HG02623 (cell line): ENCODE results near the gene SGF29.
"Not testable (repeated sequence)": the region's sequence is repeated elsewhere in the genome, so short reads cannot be mapped to it uniquely, and the experiment has no call there.

Experiments used
- ATAC-seq: cut with Tn5 transposase; IDR thresholded peaks from one replicate; pipeline ENCODE4 v1.9.1; 2021; ENCODE audit warnings: moderate library complexity; ENCODE audit not compliant: unreplicated experiment

Gene SGF29

GRCh38 chr16:28532940-28533647 is 20.6 kb upstream of the SGF29 start:
- ATAC-seq = no peak

- no peak for ATAC-seq
Observed at GRCh38 chr16:28534542-28535373, 19.0 kb upstream of the SGF29 start.

- no peak for ATAC-seq
Observed at GRCh38 chr16:28537076-28537475, 16.6 kb upstream of the SGF29 start.

GRCh38 chr16:28537964-28538732 is 15.6 kb upstream of the SGF29 start:
- no peak for ATAC-seq

- no peak for ATAC-seq
Observed at GRCh38 chr16:28538733-28539596, 14.8 kb upstream of the SGF29 start, which contains the start of gene NUPR1. NUPR1 (minus strand) TSS chr16:28538974; CDS start chr16:28538907, 67 bp downstream.

- no peak for ATAC-seq
Observed at GRCh38 chr16:28540346-28540745, 13.4 kb upstream of the SGF29 start.

- no peak for ATAC-seq
Observed at GRCh38 chr16:28542646-28543045, 11.1 kb upstream of the SGF29 start.

- ATAC-seq = no peak
Observed at GRCh38 chr16:28543072-28543471, 10.6 kb upstream of the SGF29 start.

GRCh38 chr16:28544998-28545397 is 8.7 kb upstream of the SGF29 start:
- no peak for ATAC-seq

GRCh38 chr16:28545964-28546363 is 7.8 kb upstream of the SGF29 start:
- not testable (repeated sequence) for ATAC-seq

GRCh38 chr16:28546626-28547025 is 7.1 kb upstream of the SGF29 start:
- no peak for ATAC-seq

GRCh38 chr16:28548306-28548802 is 5.4 kb upstream of the SGF29 start:
- ATAC-seq = no peak

GRCh38 chr16:28549301-28549899 is 4.3 kb upstream of the SGF29 start:
- ATAC-seq = no peak

GRCh38 chr16:28554634-28555423 is 1.1 kb downstream of the SGF29 start:
- no peak for ATAC-seq

GRCh38 chr16:28555561-28555960 is 1.8 kb downstream of the SGF29 start:
- no peak for ATAC-seq

GRCh38 chr16:28556914-28557320 is 3.2 kb downstream of the SGF29 start:
- no peak for ATAC-seq

GRCh38 chr16:28558456-28558855 is 4.7 kb downstream of the SGF29 start:
- no peak for ATAC-seq

GRCh38 chr16:28561557-28562187 is 8.0 kb downstream of the SGF29 start:
- ATAC-seq = no peak

- ATAC-seq = no peak
Observed at GRCh38 chr16:28562199-28562598, 8.5 kb downstream of the SGF29 start.
